Activated CD4-positive, alpha-beta T cell treated with anti-CD3 and anti-CD28 coated beads, Interleukin-2, Interleukin-4, amounts not matched to agents 100 ng/mL and 50 ng/mL, durations not matched to agents 16 hours and 8 hours (primary cell): ENCODE results near the gene LY6G6D.

Source experiments
- DNase-seq: peaks from one replicate; pipeline ENCODE4 v3.0.0-alpha.2; 2020; ENCODE audit warnings: low spot score

The LY6G6D gene, protein sequence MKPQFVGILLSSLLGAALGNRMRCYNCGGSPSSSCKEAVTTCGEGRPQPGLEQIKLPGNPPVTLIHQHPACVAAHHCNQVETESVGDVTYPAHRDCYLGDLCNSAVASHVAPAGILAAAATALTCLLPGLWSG

DNA sequence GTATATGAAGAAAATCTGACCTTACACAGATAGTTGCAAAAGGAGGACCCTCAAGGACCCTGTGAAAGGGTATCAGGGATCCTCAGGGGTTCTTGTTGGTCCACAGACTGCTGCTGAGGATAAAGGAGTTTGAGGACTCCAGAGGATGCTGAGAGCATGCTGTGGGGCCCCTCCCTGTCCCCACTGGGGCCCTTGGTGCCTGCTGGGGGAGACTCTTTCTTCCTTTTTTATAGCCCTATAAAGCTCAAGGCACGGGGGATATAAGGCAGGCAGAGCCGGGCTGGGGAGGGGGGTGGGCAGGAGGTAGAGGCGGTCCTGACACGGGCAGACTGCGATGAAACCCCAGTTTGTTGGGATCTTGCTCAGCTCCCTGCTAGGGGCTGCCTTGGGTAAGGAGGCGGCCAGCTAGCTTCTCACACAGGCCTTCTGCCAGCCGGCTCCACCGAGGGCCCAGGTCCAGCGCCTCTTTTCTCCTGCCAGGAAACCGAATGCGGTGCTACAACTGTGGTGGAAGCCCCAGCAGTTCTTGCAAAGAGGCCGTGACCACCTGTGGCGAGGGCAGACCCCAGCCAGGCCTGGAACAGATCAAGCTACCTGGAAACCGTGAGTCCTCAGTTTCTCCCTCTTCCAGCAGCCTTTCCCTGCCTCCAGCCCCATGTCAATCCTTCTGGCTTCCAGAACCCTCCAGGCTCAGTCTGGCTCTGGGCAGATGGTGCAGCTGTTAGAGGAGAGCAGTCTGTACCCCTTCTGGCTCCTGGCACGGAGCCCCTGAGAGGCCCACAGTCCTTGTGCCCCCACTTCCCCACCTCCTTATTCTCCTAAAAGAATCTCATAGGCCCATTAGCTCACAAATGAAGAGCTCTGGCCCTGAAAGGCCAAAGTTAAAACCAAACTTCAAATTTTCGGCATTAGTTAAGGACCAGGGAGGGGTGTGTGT lies at the start of gene LY6G6D:
Gene LY6G6D, plus strand, starts transcription at position 327 of the 937 bp plus-strand sequence. Its CDS starts 8 bp downstream, at position 335.
- no peak for DNase-seq

DNA sequence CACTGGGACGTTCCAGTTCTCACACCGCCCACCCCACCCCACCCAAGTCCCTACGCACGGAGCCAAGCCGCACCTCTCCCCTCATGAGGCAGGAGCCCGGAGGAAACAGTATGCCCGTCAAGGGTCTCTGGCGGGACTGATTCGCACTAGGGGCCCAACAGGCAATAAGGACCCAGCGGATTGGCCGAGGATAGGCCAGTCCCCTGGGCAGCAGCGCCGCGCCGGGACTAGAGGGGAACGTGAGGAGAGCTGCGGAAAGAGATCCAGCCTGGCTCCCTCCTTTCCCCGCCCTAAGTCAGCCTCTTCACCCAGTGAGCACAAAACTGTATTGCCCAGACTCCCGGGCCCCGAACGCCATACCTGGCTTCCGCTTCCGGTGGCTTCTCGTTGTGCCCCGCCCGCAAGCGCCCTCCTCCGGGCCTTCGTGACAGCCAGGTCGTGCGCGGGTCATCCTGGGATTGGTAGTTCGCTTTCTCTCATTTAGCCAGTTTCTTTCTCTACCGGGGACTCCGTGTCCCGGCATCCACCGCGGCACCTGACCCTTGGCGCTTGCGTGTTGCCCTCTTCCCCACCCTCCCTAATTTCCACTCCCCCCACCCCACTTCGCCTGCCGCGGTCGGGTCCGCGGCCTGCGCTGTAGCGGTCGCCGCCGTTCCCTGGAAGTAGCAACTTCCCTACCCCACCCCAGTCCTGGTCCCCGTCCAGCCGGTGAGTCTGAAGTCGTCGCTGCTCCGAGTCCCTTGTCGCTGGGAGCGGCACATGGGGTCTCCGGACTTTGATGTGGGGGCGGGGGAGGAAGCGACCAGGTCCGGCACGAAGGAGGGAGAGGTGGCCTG lies 49.4 kb upstream of the LY6G6D start, which contains the start of gene CSNK2B:
Gene CSNK2B, plus strand, starts transcription at position 580 of the 836 bp plus-strand sequence. CDS start 752 bp downstream, outside the sequence.
- peak; percentile 99 for DNase-seq

DNA sequence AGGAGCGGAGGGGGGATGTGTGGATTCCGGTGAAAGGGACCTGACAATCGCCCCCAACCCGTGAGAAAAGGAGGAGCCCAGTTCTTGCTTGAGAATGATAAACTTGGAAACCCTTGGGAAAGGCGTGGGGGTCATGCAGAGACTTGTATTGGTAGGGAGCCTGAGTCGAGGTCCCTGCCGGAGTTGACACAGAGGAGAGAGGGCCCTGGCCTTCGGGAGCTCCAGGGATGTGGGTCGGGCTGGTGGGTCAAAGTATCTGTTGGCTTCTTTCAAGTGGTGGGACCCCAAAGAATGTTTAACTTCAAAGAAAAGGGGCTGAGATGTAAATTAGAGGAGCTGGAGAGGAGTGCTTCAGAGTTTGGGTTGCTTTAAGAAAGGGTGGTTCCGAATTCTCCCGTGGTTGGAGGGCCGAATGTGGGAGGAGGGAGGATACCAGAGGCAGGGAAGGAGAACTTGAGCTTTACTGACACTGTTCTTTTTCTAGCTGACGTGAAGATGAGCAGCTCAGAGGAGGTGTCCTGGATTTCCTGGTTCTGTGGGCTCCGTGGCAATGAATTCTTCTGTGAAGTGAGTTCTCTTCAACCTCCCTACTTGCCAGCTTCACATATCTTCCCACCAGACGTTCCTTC lies 48.7 kb upstream of the LY6G6D start:
- DNase-seq = no peak

DNA sequence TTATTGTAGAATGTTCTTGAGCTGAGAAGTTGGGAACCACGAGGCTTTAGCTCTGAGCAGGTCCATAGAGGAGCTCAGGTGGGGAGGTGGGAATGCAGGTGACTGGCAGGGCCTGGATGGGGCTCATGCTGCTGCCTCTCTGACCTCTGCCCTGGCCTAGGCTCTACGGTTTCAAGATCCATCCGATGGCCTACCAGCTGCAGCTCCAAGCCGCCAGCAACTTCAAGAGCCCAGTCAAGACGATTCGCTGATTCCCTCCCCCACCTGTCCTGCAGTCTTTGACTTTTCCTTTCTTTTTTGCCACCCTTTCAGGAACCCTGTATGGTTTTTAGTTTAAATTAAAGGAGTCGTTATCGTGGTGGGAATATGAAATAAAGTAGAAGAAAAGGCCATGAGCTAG lies 45.5 kb upstream of the LY6G6D start, which contains the start of gene LY6G5B:
Gene LY6G5B, plus strand, starts transcription at position 301 of the 400 bp plus-strand sequence. CDS start 975 bp downstream, outside the sequence.
- no peak for DNase-seq

DNA sequence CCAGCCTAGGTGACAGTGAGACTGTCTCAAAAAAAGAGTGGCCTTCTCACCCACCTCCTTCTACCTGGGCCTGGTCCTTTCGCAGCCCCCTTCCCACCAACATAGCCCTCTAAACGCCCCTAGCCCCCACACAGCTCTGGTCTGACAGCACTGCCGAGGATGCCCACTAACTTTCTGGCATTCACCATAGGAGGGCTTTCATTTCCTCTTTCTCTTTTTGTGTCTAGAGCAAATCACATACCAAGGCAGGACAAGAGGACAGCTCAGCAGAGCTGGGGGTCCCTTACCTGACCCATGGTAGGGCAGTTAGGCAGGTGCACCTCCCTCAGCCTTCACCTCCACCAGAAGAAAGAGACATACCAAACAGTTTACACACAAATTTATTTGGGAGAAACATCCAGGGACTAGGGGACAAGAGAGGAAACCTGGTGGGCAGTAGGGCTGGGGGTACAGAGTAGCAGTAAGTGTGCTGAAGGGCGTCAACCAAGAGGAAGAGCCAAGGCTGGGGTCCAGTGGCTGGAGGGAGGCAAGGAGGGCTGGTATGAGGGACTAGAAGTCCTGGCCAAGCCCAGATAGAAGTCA lies 38.7 kb upstream of the LY6G6D start:
- DNase-seq = no peak

DNA sequence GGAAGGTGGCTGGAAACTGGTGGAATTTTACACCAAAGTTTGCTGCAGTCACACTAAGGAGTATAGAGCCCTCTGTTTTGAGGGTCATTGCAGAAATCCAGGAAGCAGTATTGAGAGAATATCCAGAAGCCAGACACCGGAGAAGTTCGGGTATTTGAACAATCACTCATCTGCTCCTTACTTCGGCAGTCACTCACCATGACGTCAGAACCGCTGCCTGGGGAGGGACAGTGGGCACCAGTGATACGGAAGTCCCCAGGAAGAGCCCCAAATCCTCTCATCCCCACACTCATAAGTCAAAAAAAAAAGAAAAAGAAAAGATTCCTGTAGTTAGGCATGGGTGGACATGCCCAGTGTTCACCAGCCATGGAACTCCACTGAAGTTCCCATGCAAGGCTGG lies 38.2 kb upstream of the LY6G6D start:
- DNase-seq = no peak

DNA sequence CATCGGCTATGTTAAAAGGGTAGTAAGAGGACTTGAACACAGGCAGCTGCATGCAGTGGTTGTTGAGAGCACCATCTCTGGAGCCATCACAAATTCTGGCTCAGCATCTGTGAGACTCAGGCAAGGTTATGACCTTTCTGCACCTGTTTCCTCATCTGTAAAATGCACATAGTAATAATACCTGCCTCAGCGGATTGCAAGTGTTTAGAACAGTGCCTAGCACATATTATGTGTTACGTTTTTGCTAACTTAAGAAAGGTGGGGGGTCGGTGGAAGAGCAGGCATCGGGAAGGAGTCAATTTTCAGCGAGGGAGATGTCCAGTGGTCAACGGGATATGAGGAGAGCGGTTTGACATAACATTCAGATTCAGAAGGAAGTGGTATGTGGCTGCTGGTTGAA lies 37.2 kb upstream of the LY6G6D start:
- no peak for DNase-seq

DNA sequence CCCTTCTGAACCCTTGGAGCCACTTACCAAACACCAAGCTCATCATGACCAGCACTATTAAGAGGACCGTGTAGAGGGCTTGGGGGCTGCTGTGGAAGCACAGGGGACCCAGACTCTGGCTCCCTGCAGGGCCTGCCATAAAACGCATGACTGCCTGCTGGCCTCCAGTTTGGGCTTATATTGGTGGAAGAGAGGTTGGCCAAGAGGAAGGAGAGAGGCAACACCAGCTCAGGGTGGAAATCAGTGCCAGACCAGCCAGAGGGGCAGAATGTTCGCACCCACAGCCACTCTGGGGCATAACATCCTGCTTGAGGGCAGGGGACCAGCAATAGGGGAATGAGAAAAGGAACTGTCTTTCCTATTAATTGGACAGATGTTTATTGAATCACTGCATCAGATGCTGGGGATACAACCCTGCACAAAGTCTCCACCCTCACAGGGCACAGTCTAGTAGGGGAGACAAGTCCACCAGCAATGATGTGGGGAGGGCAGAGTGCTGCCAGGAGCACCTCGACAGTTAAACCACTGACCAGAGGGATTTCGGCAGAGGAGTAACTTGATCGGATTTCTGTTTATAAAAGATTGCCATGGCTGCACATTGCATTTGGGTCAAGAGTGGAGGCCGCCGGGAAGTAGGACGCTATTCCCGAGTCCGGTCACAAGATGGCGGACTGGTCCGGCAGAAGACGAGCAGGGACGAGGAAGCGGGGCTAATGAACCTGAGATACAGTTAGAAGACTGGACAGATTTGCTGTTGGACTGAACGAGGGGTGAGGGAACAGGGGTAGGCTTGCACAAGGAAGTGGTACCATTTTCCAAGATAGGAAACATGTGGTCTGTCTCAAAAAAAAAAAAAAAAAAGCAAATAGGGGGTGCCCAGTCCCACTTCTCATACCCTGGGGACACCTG lies 34.7 kb upstream of the LY6G6D start, which contains the start of gene LY6G5C:
Gene LY6G5C, minus strand, starts transcription at position 842 of the 909 bp plus-strand sequence. Its CDS starts 694 bp downstream, at position 148.
- DNase-seq = peak; percentile 78

DNA sequence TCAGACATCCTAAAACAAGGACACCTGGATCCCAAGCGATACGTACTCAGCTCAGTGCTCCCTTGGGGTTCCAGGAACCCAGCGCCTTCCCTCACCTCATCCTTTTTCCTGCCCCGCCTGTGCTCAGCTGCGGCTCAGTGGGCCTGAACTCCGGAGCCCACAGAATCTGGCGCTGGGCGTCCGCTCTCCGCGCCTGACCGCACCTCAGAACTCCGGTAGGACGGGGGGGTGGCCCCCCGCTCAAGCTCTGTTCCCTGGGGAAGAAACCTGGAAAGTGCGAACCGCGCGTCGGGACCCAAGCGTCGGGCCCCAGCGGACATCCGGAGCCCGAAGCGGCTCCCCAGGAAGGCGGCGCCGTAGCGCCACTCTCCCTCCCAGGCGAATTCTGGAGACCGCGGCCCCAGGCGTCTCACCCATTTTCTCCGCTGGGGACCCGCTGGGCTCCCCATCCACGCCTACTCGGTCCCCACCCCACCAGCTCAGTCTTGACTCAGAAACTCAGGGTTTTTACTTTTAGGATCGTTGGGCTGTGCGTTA lies 33.9 kb upstream of the LY6G6D start:
- no peak for DNase-seq

DNA sequence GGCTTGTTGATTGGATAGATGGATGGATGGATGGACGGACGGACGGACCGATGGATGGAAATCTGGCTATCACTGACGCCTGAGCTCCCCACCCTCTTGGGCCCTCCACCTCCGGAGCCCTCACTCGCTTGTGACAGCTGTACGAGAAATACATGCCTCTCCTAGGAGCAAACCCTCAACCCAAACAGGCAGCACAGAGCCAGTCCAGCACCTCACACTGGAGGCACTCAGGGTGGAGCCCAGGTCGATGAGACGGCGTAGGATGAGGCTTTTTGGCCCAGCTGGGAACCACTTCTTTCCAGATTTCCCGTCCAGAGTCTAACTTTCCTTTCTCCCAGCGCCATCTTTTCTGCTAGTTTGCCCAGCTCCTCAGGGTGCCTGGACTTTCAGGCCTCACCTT lies 31.6 kb upstream of the LY6G6D start:
- no peak for DNase-seq

DNA sequence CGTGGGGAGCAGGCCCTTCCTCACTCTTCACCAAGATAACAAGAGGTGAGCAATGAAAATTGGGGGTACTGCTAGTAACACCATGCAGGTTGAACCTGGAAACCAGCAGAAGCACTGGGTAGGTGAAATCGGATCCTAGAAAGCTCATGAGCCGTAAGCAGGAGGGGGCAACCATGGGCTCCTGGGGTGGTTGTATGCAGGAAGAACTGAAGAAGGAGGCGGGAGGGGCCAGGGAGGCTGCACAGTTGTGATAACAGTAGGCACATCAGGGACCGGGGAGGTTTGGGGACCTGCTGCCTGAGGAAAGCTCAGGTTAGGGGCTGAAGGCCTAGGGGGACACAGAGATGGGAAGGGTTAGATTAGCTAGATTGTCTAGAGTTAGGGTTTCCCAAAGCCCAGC lies 28.7 kb upstream of the LY6G6D start:
- DNase-seq = no peak

DNA sequence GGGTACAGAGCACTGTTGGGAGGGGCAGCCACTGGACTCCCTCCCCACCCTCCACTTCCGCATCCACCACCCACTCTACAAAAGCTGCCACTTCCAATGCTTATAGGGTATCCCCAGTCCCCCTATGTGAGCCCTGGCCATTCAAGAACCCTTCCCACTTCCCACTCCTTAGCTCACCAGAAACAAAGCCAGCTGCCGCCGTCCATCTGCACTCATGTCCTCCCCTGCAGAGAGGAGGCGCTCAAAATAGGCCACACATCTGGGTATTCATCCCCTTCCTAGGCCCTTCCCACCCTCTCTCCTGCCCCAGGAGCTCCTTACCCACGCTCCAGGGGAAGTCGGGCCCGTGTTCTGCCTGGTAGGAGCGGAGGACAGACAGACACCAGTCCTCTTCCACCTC lies 27.8 kb upstream of the LY6G6D start:
- no peak for DNase-seq

DNA sequence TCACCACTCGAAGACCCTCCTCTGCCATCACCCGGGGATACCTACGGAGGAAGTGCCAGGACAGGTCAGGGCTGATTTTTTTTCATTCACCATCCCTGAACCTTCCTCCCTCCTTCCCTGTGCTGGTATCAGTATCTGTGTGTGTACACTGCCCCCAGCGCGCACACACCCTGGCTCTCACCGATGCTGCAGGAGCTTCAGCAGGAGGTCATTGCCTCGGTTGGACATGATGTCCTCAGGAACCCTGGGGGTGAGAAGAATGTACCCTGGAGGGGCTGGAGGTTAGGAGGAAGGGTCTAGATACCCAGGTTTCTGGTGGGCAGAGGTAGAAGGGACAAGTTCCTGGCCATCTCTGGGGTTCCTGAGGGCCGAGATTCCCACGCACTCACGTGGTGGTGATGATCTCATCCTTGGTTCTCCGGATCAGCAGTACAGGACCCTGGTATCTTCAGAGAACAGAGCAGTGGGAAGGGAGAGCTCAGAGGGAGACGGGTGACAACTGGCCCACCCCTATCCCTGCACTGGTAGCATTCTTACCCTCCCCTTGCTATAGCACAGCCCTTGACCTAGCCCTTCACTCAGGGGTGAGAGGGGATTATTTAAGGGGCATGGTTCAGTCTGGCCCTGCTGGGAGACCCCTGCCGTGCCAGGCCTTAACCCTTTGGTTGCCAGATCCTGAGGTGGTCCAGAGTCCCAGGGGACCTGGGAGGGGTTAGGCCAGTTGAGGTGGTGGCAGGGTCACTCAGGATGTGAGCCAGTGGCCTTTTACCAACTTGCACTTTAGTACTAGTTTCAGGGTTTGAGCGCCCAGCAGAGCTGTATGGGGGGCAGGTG lies 27.1 kb upstream of the LY6G6D start:
- DNase-seq = no peak

DNA sequence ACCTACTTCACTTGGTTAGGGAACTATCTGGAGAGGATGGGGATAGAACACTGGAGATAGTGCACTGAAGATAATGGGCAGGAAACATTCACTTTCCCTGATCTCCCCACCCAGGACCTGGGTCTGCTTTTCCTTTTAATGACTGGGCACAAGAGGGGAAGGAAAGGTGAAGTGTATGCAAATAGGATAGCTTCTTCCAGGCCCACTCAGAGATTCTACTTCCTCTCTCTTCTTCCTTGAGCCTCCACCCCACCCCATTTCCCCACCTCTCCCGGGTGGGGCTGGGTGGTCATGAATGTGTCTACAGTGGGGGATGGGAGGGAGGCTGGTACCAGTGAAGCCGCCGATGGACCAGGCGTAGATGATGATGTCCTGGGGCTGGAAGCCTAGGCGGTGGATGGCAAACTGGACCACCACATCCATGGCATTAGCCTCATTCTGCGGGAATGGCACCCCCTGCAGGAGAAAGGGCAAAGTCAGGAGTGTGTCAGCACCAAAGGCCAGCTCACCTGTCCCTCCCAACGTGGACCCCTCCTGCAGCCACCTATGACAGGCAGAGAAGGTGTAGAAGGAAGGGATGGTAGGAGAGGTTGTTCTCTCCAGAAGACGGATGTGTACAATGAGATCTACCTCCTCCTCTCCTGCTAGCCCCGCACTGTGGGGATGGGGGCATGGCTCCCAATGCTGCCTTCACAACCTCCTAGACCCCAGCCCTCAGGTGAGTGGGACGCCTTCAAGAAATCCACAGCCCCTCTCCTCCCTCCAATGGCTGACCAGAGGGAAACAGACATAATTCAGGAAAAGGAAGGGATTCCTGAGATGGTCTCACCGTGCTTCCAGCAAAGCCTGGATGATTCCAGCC lies 25.7 kb upstream of the LY6G6D start:
- no peak for DNase-seq

DNA sequence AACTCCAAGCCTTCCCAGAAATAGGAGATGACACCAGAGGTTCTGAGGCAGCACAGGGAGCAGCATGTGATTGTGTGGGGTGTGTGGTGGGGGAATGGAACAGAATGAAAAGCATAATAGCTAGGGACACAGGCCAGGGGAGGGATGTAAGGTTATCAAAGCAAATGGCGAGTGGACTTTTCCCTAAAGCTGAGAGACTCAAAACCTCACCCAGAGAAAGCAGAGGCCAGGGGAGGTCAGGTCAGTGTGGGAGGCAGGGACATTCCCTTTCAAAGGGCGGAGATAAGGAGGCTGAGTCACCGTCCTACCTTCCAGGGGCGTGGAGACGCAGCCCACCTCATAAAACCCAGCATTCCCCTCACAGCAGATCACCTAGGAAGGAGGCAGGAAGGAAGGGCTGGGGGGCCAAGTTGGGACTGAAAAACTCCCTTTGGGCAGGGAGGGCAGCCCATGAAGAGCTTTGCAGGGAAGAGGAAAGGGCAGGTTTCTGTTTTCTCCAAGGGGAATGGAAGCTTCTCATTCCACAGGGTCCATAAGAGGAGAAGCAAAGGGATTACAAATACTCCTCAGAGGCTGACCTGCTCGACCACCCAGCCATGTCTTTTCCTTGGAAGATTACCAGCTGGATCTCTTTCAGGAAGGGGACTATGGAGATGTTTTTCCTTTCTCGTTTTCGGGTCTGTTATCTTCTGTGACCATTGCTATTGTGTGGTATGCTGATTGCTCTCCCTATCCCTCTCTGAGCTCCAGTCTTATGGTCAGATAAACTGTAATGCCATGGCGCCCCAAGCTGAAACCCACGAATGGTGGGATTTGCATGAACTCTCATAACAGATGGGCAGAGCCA lies 24.7 kb upstream of the LY6G6D start:
- no peak for DNase-seq

DNA sequence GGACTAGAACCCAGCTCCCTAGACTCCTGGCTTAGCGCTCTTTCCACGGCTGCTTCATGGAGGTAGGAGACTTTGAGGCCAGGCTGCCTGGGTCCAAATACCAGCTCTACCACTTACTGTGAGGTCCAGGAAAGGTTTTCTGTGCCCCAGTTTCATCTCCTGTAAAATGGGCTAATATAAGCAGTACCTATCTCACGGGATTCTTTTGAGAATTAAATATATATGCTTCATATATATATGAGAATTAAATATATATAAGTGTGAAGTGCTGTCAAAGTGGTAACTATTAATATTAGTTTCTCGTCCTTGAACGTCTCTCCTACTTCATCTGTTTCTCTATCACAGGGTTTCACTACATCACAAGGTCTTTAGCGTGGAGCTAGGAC lies 24.1 kb upstream of the LY6G6D start:
- DNase-seq = no peak

DNA sequence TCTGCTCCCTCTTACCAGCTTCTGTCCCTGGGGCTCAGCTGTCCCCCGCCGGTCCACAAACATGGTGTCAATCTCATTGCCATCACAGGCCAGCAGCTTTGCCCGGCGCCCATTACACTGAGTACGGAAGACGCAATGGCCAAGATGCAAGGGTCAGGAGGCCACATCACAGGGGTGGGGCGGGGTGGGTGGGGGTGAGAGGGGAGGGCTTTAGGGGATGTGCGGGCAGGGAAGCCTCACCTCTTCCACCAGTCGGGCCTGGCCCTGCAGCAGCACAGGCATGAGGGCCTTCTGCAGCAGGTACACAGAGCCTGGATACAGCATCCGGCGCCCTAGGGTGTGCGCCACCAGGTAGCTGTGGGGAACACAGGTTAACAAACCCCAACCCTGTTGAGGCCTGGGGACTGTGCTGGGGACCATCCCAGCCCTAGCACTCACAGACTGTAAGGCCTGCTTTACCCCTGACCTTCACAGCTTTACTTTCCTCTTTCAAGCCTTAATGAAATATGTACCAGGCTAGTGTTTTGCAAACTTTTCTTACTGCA lies 23.5 kb upstream of the LY6G6D start:
- no peak for DNase-seq
